SK-N-SH (cell line): ENCODE measurements around the gene CEACAM16. TPM values are rescaled to one million over a fixed set of nuclear protein-coding genes. Genes with fewer than 3 reads are reported as not detected.

Source experiments
- CTCF ChIA-PET: fragments of 300-600, 350-600 bp; formaldehyde crosslinking; extraction: SDS; loops from one replicate; lab custom pipeline; 2021; lab: Yijun Ruan, JAX
- POLR2A ChIA-PET: fragments of 350-600 bp; sonication (Branson Sonifier 250); formaldehyde crosslinking; extraction: SDS; loops from one replicate; lab custom pipeline; 2020; ENCODE audit warnings: antibody characterized with exemption, inconsistent platforms; lab: Yijun Ruan, JAX
- DNase-seq: peaks from one replicate; pipeline ENCODE4 v3.0.0; 2012
- H2AFZ ChIP-seq: fragments of 200-600 bp; sonication (generic); 2 replicates; pipeline ENCODE4 v1.8.1; 2016; ENCODE audit warnings: antibody characterized with exemption, mild to moderate bottlenecking, low read depth
- H3F3A ChIP-seq: fragments of 200-600 bp; sonication (generic); replicated peaks from 2 replicates; pipeline ENCODE3; 2016; ENCODE audit warnings: antibody characterized with exemption, mild to moderate bottlenecking; ENCODE audit not compliant: insufficient read depth
- H3K27ac ChIP-seq, 2 experiments: fragments of 200-500 bp in 1 of 2; fragments of 200-600 bp in 1 of 2; sonication (Bioruptor generic) in 1 of 2; sonication (generic), shearing (Covaris generic) in 1 of 2; 2 replicates each; pipeline versions ENCODE4 v1.5.1 to v1.6.1; 2014 to 2016; ENCODE audit warnings: low read depth in 2 of 2, inconsistent platforms in 1 of 2, low read length in 1 of 2, mild to moderate bottlenecking in 1 of 2, mixed read lengths in 1 of 2
- H3K27me3 ChIP-seq: fragments of 200-600 bp; sonication (generic), shearing (Covaris generic); 2 replicates; pipeline ENCODE4 v1.6.1; 2016; ENCODE audit warnings: mixed run types; ENCODE audit not compliant: insufficient read depth
- H3K36me3 ChIP-seq, 2 experiments: fragments of 200-500 bp in 1 of 2; fragments of 200-600 bp in 1 of 2; sonication (Bioruptor generic) in 1 of 2; sonication (generic) in 1 of 2; replicated peaks in 1 of 2; 2 replicates each; pipeline versions ENCODE3 to v1.5.1; 2014 to 2016; ENCODE audit warnings: low read length in 1 of 2, mild to moderate bottlenecking in 1 of 2; ENCODE audit not compliant: insufficient read depth in 2 of 2, control insufficient read depth in 1 of 2
- H3K4me1 ChIP-seq, 2 experiments: fragments of 200-500 bp in 1 of 2; fragments of 200-600 bp in 1 of 2; sonication (Bioruptor generic) in 1 of 2; sonication (generic), shearing (Covaris generic) in 1 of 2; 2 replicates each; pipeline versions ENCODE4 v1.5.1 to v1.6.1; 2014 to 2016; ENCODE audit warnings: low read depth in 1 of 2, low read length in 1 of 2, mixed run types in 1 of 2; ENCODE audit not compliant: insufficient read depth in 2 of 2, control insufficient read depth in 1 of 2
- H3K4me2 ChIP-seq: fragments of 200-600 bp; sonication (generic), shearing (Covaris generic); 2 replicates; pipeline ENCODE4 v1.6.1; 2017; ENCODE audit warnings: mixed run types
- H3K4me3 ChIP-seq, 2 experiments: fragments of 200-500 bp in 1 of 2; fragments of 200-600 bp in 1 of 2; sonication (Bioruptor generic) in 1 of 2; sonication (generic), shearing (Covaris generic) in 1 of 2; 2 replicates each; pipeline versions ENCODE4 v1.5.1 to v1.8.1; 2014 to 2016; ENCODE audit warnings: low read depth in 2 of 2, inconsistent platforms in 1 of 2, low read length in 1 of 2, mild to moderate bottlenecking in 1 of 2, mixed read lengths in 1 of 2, moderate library complexity in 1 of 2
- H3K79me2 ChIP-seq: fragments of 200-600 bp; sonication (generic); 2 replicates; pipeline ENCODE4 v1.8.1; 2017; ENCODE audit warnings: mild to moderate bottlenecking; ENCODE audit not compliant: insufficient read depth
- H3K9ac ChIP-seq: fragments of 200-600 bp; sonication (generic); 2 replicates; pipeline ENCODE4 v1.6.1; 2017; ENCODE audit warnings: mixed run types
- H3K9me2 ChIP-seq: fragments of 200-600 bp; sonication (generic); 2 replicates; pipeline ENCODE4 v1.6.1; 2017; ENCODE audit warnings: mixed run types
- H3K9me3 ChIP-seq: fragments of 200-600 bp; sonication (generic); 2 replicates; pipeline ENCODE4 v1.6.1; 2017; ENCODE audit warnings: mixed run types, mild to moderate bottlenecking, moderate library complexity
- H4K20me1 ChIP-seq: fragments of 200-600 bp; sonication (generic); 2 replicates; pipeline ENCODE4 v1.6.1; 2017; ENCODE audit warnings: mild to moderate bottlenecking, mixed run types; ENCODE audit not compliant: insufficient read depth
- CHD2 ChIP-seq: fragments of 150-350 bp; IDR thresholded peaks from 2 replicates; pipeline ENCODE4 v1.6.1; 2018; ENCODE audit warnings: low read length; ENCODE audit not compliant: partially characterized antibody
- ELF1 ChIP-seq: IDR thresholded peaks from 2 replicates; pipeline ENCODE4 v1.4.0; 2012
- EP300 ChIP-seq, 2 experiments: IDR thresholded peaks; 2 replicates each; pipeline versions ENCODE4 v1.4.0 to v1.6.1; 2012; ENCODE audit warnings: borderline replicate concordance in 1 of 2, low read depth in 1 of 2, low read length in 1 of 2
- FOXJ3 ChIP-seq: sonication (generic); formaldehyde crosslinking; IDR thresholded peaks from 2 replicates; pipeline ENCODE4 v1.5.1; 2020; ENCODE audit warnings: mild to moderate bottlenecking, missing genetic modification reagents
- FOXM1 ChIP-seq: IDR thresholded peaks from 2 replicates; pipeline ENCODE4 v1.4.0; 2012; ENCODE audit warnings: low read depth, mild to moderate bottlenecking
- IRF3 ChIP-seq: fragments of 150-350 bp; IDR thresholded peaks from 2 replicates; pipeline ENCODE4 v1.6.1; 2016; ENCODE audit warnings: mild to moderate bottlenecking, low read depth, low read length
- JUND ChIP-seq: IDR thresholded peaks from 2 replicates; pipeline ENCODE4 v1.4.0; 2012
- MEF2A ChIP-seq: IDR thresholded peaks from 2 replicates; pipeline ENCODE4 v1.4.0; 2012; ENCODE audit warnings: low read depth, borderline replicate concordance
- MXI1 ChIP-seq: IDR thresholded peaks from 2 replicates; pipeline ENCODE4 v1.6.1; 2012; ENCODE audit warnings: mild to moderate bottlenecking, low read depth, low read length, improper control_type of control experiment
- POLR2AphosphoS5 ChIP-seq: IDR thresholded peaks from 2 replicates; pipeline ENCODE4 v1.6.1; 2012; ENCODE audit warnings: low read depth, low read length
- RAD21 ChIP-seq: IDR thresholded peaks from 2 replicates; pipeline ENCODE4 v1.6.1; 2012; ENCODE audit warnings: mild to moderate bottlenecking, low read length
- RCOR1 ChIP-seq: fragments of 150-350 bp; IDR thresholded peaks from 2 replicates; pipeline ENCODE4 v1.6.1; 2017; ENCODE audit warnings: antibody characterized with exemption, low read length
- RFX5 ChIP-seq: IDR thresholded peaks from 2 replicates; pipeline ENCODE4 v1.6.1; 2012; ENCODE audit warnings: mild to moderate bottlenecking, improper control_type of control experiment, low read length
- RXRA ChIP-seq: IDR thresholded peaks from 2 replicates; pipeline ENCODE4 v1.4.0; 2012; ENCODE audit warnings: low read depth, mild to moderate bottlenecking, borderline replicate concordance
- SIN3A ChIP-seq: IDR thresholded peaks from 2 replicates; pipeline ENCODE4 v1.6.1; 2012; ENCODE audit warnings: low read depth, mild to moderate bottlenecking, low read length, moderate library complexity, borderline replicate concordance
- TAF1 ChIP-seq: IDR thresholded peaks from 2 replicates; pipeline ENCODE4 v1.6.1; 2012; ENCODE audit warnings: low read depth, mild to moderate bottlenecking, low read length, moderate library complexity, borderline replicate concordance
- TCF12 ChIP-seq: IDR thresholded peaks from 2 replicates; pipeline ENCODE4 v1.4.0; 2012
- TEAD4 ChIP-seq: IDR thresholded peaks from 2 replicates; pipeline ENCODE4 v1.4.0; 2012; ENCODE audit warnings: mild to moderate bottlenecking, borderline replicate concordance; ENCODE audit not compliant: insufficient read depth
- polyA plus RNA-seq, 3 experiments: library from polyadenylated mRNA; depleted of rRNA; stranded (reverse); fragments of >200 nt; gene quantifications; 2 replicates each; pipeline ENCODE4 v1.2.3, GENCODE V29; 2012
- TF ChIP-seq, protein P1 (sequence below): IDR thresholded peaks from 2 replicates; pipeline ENCODE4 v1.6.1; 2012; ENCODE audit warnings: mild to moderate bottlenecking, low read depth, low read length, moderate library complexity
- TF ChIP-seq, protein P2 (sequence below): IDR thresholded peaks from 2 replicates; pipeline ENCODE4; 2012

The CEACAM16 gene
- polyA plus RNA-seq, 1 of the 3 experiments (the other 2 are of a cell fraction), result not detected

DNA sequence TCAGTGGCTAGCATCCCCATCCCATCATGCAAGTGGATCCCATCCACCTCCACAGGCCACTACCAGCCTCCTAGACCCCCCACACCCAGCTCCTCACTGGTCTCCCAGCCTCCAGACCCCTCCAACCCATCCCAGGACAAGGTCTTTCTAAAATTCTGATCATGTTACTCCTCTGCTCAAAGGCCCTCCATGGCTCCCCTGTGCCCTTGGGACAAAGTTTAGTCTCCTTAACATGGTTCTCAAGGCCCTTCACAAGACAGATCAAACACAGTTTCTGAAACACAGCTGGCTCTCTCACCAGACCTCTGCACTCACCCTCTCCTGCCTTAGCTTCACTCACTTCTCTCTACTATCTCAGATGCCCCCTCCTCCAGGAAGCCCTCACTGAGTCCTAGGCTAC lies 18.4 kb upstream of the CEACAM16 start:
- DNase-seq, result no peak
- TF ChIP-seq FOXJ3 (CRISPR knock-in tag) (no peak), TEAD4 (no peak), ELF1 (no peak), RAD21 (no peak), IRF3 (no peak), TCF12 (no peak), CHD2 (no peak), JUND (no peak), POLR2AphosphoS5 (no peak), TAF1 (no peak), MXI1 (no peak), RXRA (no peak), EP300 (IDR thresholded peaks at IDR 0.05; ENCODE audit: borderline replicate concordance in 1 of 2, low read depth in 1 of 2, low read length in 1 of 2) (no peak), MEF2A (no peak), RCOR1 (no peak), SIN3A (no peak), RFX5 (no peak), FOXM1 (no peak)
- TF ChIP-seq, protein P1, sequence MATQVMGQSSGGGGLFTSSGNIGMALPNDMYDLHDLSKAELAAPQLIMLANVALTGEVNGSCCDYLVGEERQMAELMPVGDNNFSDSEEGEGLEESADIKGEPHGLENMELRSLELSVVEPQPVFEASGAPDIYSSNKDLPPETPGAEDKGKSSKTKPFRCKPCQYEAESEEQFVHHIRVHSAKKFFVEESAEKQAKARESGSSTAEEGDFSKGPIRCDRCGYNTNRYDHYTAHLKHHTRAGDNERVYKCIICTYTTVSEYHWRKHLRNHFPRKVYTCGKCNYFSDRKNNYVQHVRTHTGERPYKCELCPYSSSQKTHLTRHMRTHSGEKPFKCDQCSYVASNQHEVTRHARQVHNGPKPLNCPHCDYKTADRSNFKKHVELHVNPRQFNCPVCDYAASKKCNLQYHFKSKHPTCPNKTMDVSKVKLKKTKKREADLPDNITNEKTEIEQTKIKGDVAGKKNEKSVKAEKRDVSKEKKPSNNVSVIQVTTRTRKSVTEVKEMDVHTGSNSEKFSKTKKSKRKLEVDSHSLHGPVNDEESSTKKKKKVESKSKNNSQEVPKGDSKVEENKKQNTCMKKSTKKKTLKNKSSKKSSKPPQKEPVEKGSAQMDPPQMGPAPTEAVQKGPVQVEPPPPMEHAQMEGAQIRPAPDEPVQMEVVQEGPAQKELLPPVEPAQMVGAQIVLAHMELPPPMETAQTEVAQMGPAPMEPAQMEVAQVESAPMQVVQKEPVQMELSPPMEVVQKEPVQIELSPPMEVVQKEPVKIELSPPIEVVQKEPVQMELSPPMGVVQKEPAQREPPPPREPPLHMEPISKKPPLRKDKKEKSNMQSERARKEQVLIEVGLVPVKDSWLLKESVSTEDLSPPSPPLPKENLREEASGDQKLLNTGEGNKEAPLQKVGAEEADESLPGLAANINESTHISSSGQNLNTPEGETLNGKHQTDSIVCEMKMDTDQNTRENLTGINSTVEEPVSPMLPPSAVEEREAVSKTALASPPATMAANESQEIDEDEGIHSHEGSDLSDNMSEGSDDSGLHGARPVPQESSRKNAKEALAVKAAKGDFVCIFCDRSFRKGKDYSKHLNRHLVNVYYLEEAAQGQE, result no peak
- TF ChIP-seq, protein P2, sequence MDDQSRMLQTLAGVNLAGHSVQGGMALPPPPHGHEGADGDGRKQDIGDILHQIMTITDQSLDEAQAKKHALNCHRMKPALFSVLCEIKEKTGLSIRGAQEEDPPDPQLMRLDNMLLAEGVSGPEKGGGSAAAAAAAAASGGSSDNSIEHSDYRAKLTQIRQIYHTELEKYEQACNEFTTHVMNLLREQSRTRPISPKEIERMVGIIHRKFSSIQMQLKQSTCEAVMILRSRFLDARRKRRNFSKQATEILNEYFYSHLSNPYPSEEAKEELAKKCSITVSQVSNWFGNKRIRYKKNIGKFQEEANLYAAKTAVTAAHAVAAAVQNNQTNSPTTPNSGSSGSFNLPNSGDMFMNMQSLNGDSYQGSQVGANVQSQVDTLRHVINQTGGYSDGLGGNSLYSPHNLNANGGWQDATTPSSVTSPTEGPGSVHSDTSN, result no peak
- H3K4me2 ChIP-seq, result no peak overlapping the region
- no peak overlapping the region for H2AFZ ChIP-seq
- no peak overlapping the region for H3K27ac ChIP-seq
- no peak overlapping the region for H3K4me3 ChIP-seq
- no peaks in the 10 kb centered on the region for H4K20me1 ChIP-seq
- H3K79me2 ChIP-seq, result no peaks in the 10 kb centered on the region
- CTCF ChIA-PET, result interaction anchor here (1.0 to 2.2 kb wide), 3 partner anchors 9 to 110 kb away, joined by 3 to 13 read pairs (median 10); no protein-coding TSS in a partner anchor
- POLR2A ChIA-PET, result no interaction called here
- H3K36me3 ChIP-seq, result no peaks in the 10 kb centered on the region
- no peak overlapping the region for H3K9ac ChIP-seq
- H3F3A ChIP-seq, result peaks cover 42% of the 10 kb centered on the region
- no peaks in the 10 kb centered on the region for H3K9me2 ChIP-seq
- H3K9me3 ChIP-seq, result no peaks in the 10 kb centered on the region
- peaks cover 0 to 5% of the 10 kb centered on the region in 2 experiments; a peak in 1 of 4 replicates for H3K4me1 ChIP-seq
- H3K27me3 ChIP-seq, result no peaks in the 10 kb centered on the region
